GM23248 (cell line): ENCODE results near the gene LCLAT1. TPM values are rescaled to one million over a fixed set of nuclear protein-coding genes. Genes with fewer than 3 reads are reported as not detected.

Source experiments
- DNase-seq: peaks from one replicate; pipeline ENCODE4 v3.0.0-alpha.2; 2015
- H2AFZ ChIP-seq: fragments of 200-600 bp; sonication (generic); 2 replicates; pipeline ENCODE4 v1.6.1; 2016; ENCODE audit warnings: antibody characterized with exemption
- H3F3A ChIP-seq: fragments of 200-600 bp; sonication (generic); 2 replicates; pipeline ENCODE4 v1.6.1; 2016; ENCODE audit warnings: mild to moderate bottlenecking, antibody characterized with exemption, mixed run types; ENCODE audit not compliant: insufficient read depth
- H3K27ac ChIP-seq: fragments of 200-600 bp; sonication (generic); 2 replicates; pipeline ENCODE4 v1.5.1; 2016; ENCODE audit warnings: mild to moderate bottlenecking
- H3K27me3 ChIP-seq: fragments of 200-600 bp; sonication (generic); replicated peaks from 2 replicates; pipeline ENCODE4 v1.6.1; 2016; ENCODE audit warnings: mild to moderate bottlenecking; ENCODE audit not compliant: insufficient read depth
- H3K36me3 ChIP-seq: fragments of 200-600 bp; sonication (generic); 2 replicates; pipeline ENCODE4 v1.6.1; 2016; ENCODE audit warnings: low read depth, mild to moderate bottlenecking
- H3K4me1 ChIP-seq: fragments of 200-600 bp; sonication (generic); 2 replicates; pipeline ENCODE4 v1.6.1; 2016; ENCODE audit warnings: mild to moderate bottlenecking; ENCODE audit not compliant: insufficient read depth
- H3K4me2 ChIP-seq: fragments of 200-600 bp; sonication (generic); one replicate; pipeline ENCODE4 v1.6.1; 2016; ENCODE audit warnings: mild to moderate bottlenecking; ENCODE audit not compliant: unreplicated experiment
- H3K4me3 ChIP-seq: fragments of 200-600 bp; sonication (generic); 2 replicates; pipeline ENCODE4 v1.5.1; 2016; ENCODE audit warnings: mild to moderate bottlenecking
- H3K79me2 ChIP-seq: fragments of 200-600 bp; sonication (generic); 2 replicates; pipeline ENCODE4 v1.6.1; 2016; ENCODE audit warnings: mild to moderate bottlenecking; ENCODE audit not compliant: insufficient read depth
- H3K9ac ChIP-seq: fragments of 200-600 bp; sonication (generic); 2 replicates; pipeline ENCODE4 v1.6.1; 2016; ENCODE audit warnings: mild to moderate bottlenecking
- H3K9me2 ChIP-seq: fragments of 200-600 bp; sonication (generic); 2 replicates; pipeline ENCODE4 v1.6.1; 2016; ENCODE audit warnings: mixed run types, mild to moderate bottlenecking, moderate library complexity; ENCODE audit not compliant: insufficient read depth
- H3K9me3 ChIP-seq: fragments of 200-600 bp; sonication (generic); one replicate; pipeline ENCODE4 v1.6.1; 2017; ENCODE audit warnings: low read depth
- H4K20me1 ChIP-seq: fragments of 200-600 bp; sonication (generic); 2 replicates; pipeline ENCODE4 v1.6.0; 2016; ENCODE audit not compliant: insufficient read depth
- EZH2 ChIP-seq: fragments of 200-600 bp; sonication (generic); IDR thresholded peaks from 2 replicates; pipeline ENCODE4 v1.6.1; 2018; ENCODE audit warnings: antibody characterized with exemption, mild to moderate bottlenecking; ENCODE audit not compliant: insufficient read depth, poor library complexity, severe bottlenecking
- EZH2phosphoT487 ChIP-seq: fragments of 200-600 bp; sonication (generic); IDR thresholded peaks from 2 replicates; pipeline ENCODE4 v1.6.1; 2018; ENCODE audit warnings: antibody characterized with exemption, moderate library complexity, mild to moderate bottlenecking, low read depth; ENCODE audit not compliant: insufficient read depth
- WGBS, 2 experiments: methylation state at CpG; one replicate each; pipeline ENCODE4 v1.1.6; 2015 to 2017; ENCODE audit warnings: low lambda C conversion rate in 2 of 2, low coverage in 1 of 2; ENCODE audit errors: missing lambda C conversion rate in 2 of 2; 5-methylcytosine and 5-hydroxymethylcytosine counted together
- in situ Hi-C: fragments of 300-500 bp; cut with MboI; formaldehyde crosslinking; loops from 2 replicates; pipeline ENCODE4 v1.15.0; 2020
- polyA plus RNA-seq: library from polyadenylated mRNA; unstranded; fragments of >200 nt; fragmentation: Nextera tagmentation; extraction: Ambion mirVana; gene quantifications from 2 replicates; pipeline ENCODE4 v1.2.1, GENCODE V29; 2016
- total RNA-seq: library from RNA; depleted of rRNA; stranded (reverse); fragments of >200 nt; shearing (Covaris generic); gene quantifications from 2 replicates; pipeline ENCODE4 v1.2.3, GENCODE V29; 2014

Gene LCLAT1
- total and polyA plus RNA-seq, 2 experiments from 2014 or later, result 29.7 to 32.3 TPM

DNA sequence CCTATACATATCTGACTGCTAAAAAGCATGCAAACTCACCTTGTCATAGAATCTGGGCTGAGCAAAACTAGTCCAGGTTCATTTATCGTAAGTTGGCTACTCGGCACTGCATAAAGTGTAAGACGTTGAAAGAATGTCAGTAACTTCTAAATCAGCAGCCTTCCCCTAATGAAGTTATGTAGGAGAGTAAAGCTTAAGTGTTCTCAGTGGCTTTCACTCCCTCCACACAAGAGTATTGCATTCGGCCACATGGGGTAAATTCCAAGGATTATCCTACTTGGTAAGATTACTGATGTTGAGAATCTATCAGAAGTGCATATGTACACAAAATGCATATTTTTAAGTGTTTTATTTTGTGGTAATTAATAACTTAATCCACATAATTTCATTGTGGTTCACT, 130.1 kb downstream of the LCLAT1 start:
- 99 to 100% methylated on average over 4 of the region's 4 CpGs for WGBS, 2 experiments
- Histone ChIP-seq H3F3A (no peaks in the 10 kb centered on the region), H3K27me3 (no peaks in the 10 kb centered on the region), H3K4me3 (no peak overlapping the region), H3K27ac (no peak overlapping the region), H3K9ac (no peak overlapping the region), H3K79me2 (no peaks in the 10 kb centered on the region), H3K9me3 (no peaks in the 10 kb centered on the region), H2AFZ (no peak overlapping the region), H3K4me1 (no peaks in the 10 kb centered on the region), H4K20me1 (no peaks in the 10 kb centered on the region), H3K9me2 (no peaks in the 10 kb centered on the region), H3K36me3 (no peaks in the 10 kb centered on the region), H3K4me2 (no peak overlapping the region)
- no peak for DNase-seq
- no peak for TF ChIP-seq EZH2phosphoT487
- TF ChIP-seq EZH2, result no peak
- in situ Hi-C loops, result no loop called here

GRCh38 chr2:30580391-30580790, 133.3 kb downstream of the LCLAT1 start:
- DNase-seq, result no peak
- Histone ChIP-seq H3K36me3 (no peaks in the 10 kb centered on the region), H2AFZ (no peak overlapping the region), H3K27me3 (no peaks in the 10 kb centered on the region), H3F3A (no peaks in the 10 kb centered on the region), H4K20me1 (no peaks in the 10 kb centered on the region), H3K4me3 (no peak overlapping the region), H3K9ac (no peak overlapping the region), H3K9me2 (no peaks in the 10 kb centered on the region), H3K4me2 (no peak overlapping the region), H3K27ac (no peak overlapping the region), H3K4me1 (no peaks in the 10 kb centered on the region), H3K79me2 (no peaks in the 10 kb centered on the region), H3K9me3 (no peaks in the 10 kb centered on the region)
- in situ Hi-C loops, result no loop called here
- TF ChIP-seq EZH2 (no peak), EZH2phosphoT487 (no peak)
- WGBS, 2 experiments, result 76 to 78% methylated on average over 3 of the region's 3 CpGs

GRCh38 chr2:30582521-30582920, 135.5 kb downstream of the LCLAT1 start:
- WGBS, 2 experiments, result 20 to 26% methylated on average over 2 of the region's 2 CpGs
- no peaks in the 10 kb centered on the region for H3K4me1 ChIP-seq
- no peak for DNase-seq
- H3K9me2 ChIP-seq, result no peaks in the 10 kb centered on the region
- no peak overlapping the region for H3K4me3 ChIP-seq
- no peaks in the 10 kb centered on the region for H4K20me1 ChIP-seq
- no peak for TF ChIP-seq EZH2phosphoT487
- no peak for TF ChIP-seq EZH2
- no peaks in the 10 kb centered on the region for H3K27me3 ChIP-seq
- H3K4me2 ChIP-seq, result no peak overlapping the region
- H2AFZ ChIP-seq, result no peak overlapping the region
- H3K36me3 ChIP-seq, result no peaks in the 10 kb centered on the region
- H3K9ac ChIP-seq, result no peak overlapping the region
- H3K9me3 ChIP-seq, result no peaks in the 10 kb centered on the region
- H3K79me2 ChIP-seq, result no peaks in the 10 kb centered on the region
- no peak overlapping the region for H3K27ac ChIP-seq
- in situ Hi-C loops, result no loop called here
- no peaks in the 10 kb centered on the region for H3F3A ChIP-seq

DNA sequence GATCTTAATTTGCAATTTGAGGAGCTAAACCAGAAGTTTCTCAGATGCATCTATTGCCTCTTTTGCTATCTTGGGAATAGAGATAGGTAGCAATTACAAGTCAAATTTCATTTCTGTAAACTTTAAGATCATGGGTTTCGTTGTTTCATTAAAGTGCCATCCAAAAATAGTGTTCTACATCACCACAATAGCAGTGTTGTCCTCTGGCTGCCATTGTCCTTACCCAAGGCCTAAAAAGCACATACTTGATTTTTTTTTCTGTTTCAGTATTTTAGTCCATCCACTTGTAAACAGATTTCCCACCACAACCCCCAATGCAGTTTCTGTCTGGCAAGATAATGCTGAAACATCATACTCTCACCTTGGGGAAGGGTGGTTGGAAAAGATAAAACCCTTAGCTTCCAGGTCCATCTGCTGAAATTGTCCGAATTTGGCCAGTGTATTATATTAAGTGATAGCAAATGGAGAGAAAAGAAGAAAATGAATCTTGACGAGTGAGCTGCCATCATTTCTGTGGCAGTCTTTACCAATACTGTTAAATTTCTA, 136.2 kb downstream of the LCLAT1 start:
- H2AFZ ChIP-seq, result no peak overlapping the region
- H3K27me3 ChIP-seq, result no peaks in the 10 kb centered on the region
- no peaks in the 10 kb centered on the region for H3K36me3 ChIP-seq
- H3K9ac ChIP-seq, result no peak overlapping the region
- H3K4me1 ChIP-seq, result no peaks in the 10 kb centered on the region
- H3K4me3 ChIP-seq, result no peak overlapping the region
- H3K4me2 ChIP-seq, result no peak overlapping the region
- WGBS, 2 experiments, result 91 to 95% methylated on average over 3 of the region's 3 CpGs
- TF ChIP-seq EZH2phosphoT487 (no peak), EZH2 (no peak)
- no peaks in the 10 kb centered on the region for H4K20me1 ChIP-seq
- H3K9me3 ChIP-seq, result no peaks in the 10 kb centered on the region
- no peaks in the 10 kb centered on the region for H3K9me2 ChIP-seq
- no peaks in the 10 kb centered on the region for H3F3A ChIP-seq
- H3K27ac ChIP-seq, result no peak overlapping the region
- in situ Hi-C loops, result no loop called here
- DNase-seq, result no peak
- no peaks in the 10 kb centered on the region for H3K79me2 ChIP-seq

DNA sequence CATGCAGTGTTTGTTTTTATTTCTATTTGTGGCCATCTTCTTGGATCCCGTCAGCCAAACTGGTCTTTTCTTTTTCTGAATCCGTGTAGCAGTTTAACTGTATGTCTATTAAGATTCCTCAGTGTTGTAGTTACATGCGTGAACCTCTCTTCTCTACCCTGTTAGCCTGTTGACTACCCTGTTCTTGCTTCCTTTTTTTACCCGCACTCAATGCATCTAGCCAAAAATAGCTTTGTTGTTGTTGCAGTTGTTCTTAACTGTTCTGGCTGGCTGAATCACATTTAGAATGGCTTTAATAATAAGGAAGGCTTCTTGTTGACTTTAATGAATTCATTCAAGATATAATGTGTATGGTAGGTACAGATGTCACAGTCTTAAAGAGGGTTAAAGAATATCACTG, 137.1 kb downstream of the LCLAT1 start:
- Histone ChIP-seq H3K79me2 (no peaks in the 10 kb centered on the region), H2AFZ (no peak overlapping the region), H3K9ac (no peak overlapping the region), H3K4me2 (no peak overlapping the region), H3K9me2 (no peaks in the 10 kb centered on the region), H3K27me3 (no peaks in the 10 kb centered on the region), H3K4me1 (peaks cover 4% of the 10 kb centered on the region), H3F3A (no peaks in the 10 kb centered on the region), H3K9me3 (no peaks in the 10 kb centered on the region), H4K20me1 (no peaks in the 10 kb centered on the region), H3K4me3 (no peak overlapping the region), H3K36me3 (no peaks in the 10 kb centered on the region), H3K27ac (no peak overlapping the region)
- no peak for DNase-seq
- TF ChIP-seq EZH2phosphoT487 (no peak), EZH2 (no peak)
- 82 to 83% methylated on average over 4 of the region's 4 CpGs for WGBS, 2 experiments
- in situ Hi-C loops, result no loop called here
